ENCODE measurements around the gene MOB1B.
"Not testable (repeated sequence)": the region's sequence is repeated elsewhere in the genome, so short reads cannot be mapped to it uniquely, and the experiment has no call there.

MOB1B gene

DNA sequence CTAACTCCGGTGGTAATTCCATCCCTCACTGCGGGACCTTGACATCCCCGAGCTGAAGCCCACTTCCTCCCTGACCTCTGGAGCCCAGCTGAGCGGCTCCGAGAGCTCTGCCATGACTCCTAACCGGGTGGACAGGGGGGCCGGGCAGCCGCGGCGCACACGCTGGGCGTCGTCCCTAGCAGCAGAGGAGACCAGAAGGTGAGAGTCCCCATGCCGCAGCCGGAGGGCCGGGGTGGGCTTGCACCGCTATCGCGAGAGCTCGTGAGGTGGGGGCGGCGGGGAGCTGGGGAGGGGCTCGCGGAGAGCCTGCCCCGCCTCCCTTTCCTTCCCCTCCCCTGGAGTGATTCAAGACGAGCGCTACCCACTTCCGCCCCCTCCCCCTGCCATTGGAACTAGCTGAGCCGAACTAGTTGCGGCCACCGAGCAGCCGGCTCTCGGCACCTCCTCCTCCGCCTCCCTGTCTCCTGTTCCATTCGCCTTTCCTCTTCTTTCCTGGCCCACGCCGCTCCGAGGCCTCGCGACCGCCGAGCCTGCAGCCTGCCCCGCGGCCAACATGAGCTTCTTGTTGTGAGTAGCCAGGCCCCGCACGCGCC is at the start of gene MOB1B:
Gene MOB1B, plus strand, starts transcription at position 386 of the 593 bp plus-strand sequence. Its CDS starts 168 bp downstream, at position 554.
- DNase-seq: peak; percentile 78 to 79

DNA sequence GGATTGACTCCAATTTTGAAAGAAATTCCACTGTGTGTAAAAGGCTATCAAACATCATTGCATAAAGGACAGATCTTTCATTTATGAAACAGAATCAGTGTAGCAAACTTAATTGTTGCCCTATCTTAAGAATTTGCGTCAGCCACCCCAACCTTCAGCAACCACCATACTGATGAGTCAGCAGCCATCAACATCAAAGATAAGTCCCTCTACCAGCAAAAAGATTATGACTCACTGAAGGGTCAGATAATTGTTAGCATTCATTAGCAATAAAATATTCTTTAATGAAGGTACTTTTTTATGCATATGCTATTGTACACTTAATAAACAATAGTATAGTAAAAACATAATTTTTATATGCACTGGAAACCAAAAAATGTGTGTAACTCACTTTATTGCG is 46.7 kb upstream of the MOB1B start:
- no peak for DNase-seq

DNA sequence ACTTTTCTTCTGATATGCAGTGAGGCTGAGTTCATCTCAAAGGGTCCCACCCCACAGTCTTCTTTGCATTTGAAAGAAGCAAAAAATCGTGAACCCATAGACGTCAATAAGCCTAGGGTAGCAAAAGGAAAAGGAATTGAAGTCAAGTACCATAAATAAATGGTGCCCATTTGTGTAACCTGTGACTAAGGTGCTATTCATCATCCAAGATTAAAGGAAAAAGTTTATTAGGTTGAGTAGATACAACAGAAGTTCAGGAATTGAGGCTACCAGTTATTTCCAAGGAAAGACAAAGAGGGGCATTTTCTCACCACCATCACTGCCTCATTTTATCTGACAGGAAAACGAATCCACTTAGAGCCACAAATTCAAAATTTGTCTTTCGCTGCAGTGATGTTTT is 43.7 kb upstream of the MOB1B start:
- DNase-seq: no peak

DNA sequence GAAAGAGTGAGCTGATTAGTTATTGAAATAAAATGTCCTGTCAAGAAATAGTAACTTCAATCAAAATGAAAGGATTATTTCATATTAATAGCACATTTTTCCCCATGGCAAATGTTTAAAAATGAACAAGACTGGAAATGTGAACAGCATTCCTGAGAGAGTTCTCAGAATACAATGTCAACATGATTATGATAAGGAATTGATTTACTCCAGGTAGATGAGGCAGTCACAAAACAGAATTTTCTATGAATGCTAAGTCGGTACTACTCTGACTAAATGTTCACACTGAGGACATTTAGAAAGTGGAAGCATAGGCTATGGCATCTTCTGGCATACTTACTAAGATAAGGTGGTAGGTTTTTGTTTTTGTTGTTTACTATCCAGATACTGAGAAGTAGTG is 43.1 kb upstream of the MOB1B start:
- no peak for DNase-seq

DNA sequence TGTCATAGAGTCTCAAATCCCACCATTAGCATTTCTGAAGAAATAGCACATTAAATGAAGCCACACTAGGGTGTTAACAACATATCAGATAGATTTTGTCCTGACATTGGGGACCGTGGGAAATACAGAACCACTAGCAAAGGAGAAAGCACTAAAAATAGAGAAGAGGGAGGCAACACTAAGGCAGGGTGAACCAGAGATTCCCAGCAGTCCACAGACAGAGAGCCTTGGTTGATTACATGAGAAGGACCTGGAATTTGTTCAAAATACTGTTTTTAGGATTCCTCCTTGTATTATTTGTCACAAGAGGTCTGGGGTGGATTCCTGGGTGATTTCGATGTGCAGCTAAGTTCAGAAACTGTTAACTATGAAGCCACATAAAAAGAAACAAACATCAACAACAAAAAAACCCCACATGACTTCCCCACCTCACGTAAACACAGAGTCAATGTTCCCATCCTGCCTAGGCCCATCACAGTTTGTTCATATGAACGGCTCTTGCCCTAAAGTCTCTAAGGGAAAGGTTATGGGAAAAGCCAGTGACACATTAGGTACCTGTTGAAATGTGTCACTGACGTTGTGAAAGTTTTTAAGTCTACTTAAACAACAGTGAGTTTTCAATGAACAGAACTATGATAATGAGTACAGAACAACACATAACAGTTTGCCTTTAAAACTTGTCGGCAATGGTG is 38.9 kb upstream of the MOB1B start:
- DNase-seq: no peak

DNA sequence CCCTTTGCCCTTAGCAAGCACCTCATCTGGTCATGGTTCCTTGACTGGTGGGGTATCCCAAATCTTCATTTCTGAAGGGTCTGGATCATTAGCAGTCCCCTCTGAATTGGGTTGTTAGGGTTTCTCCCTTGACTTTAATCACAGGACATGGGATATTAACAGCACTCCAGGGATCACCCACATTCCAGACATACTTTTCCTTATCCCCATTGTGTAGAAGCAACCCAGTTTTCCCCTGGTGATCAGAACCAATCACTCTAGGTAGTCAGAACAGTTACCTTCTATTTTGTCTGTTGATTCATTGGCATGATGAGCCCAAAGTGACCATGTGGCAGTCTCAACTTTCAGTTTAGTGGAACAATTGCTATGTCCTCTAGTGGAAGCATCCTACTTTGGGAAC is 33.4 kb upstream of the MOB1B start:
- DNase-seq: no peak

DNA sequence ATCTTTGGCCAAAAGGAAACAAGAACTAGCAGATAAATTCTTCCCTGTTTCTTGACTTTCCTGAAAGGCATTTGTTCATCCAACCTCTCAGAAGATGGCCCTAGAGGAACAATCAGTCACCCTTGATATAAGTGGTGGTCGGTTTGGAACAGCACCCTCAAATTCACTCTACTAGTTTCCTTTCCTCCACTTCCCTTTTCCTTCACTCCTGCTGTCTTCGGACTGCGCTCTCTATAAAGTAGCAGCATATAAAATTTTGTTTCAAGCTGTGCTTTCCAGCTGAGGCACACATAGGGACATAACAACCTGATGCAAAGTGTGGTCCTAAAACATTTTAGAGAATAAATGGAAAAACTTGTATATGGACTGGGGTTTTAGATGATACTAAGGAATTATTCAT is 29.0 kb upstream of the MOB1B start:
- no peak for DNase-seq

DNA sequence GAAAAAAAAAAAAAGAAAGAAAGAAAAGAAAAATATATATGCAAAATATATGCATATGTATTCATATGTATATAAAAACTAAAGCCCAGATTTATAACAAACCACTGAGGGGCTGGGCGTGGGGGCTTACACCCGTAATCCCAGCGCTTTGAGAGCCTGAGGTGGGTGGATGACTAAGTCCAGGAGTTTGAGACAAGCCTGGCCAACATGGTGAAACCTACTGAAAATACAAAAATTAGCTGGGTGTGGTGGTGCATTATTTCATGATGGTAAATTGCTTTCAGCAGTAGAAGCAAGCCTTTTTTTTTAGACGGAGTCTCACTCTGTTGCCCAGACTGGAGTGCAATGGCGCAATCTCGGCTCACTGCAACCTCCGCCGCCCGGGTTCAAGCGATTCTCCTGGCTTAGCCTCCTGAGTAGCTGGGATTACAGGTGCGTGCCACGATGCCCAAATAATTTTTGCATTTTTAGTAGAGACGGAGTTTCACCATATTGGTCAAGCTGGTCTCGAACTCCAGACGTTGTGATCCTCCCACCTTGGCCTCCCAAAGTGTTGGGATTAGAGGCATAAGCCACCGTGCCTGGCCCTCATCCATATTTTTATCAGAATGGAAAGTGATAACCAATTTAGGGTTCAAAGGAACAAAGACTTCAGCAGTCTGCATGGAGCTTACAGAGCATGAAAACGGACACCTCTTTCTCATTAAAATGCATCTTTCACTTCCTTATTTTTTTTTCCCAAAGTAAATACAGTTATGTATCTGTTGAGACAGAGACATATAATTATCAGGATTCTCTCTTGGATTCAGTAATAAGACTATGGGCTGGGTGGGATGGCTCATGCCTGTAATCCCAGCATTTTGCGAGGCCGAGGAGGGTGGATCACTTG is 27.7 kb upstream of the MOB1B start:
- DNase-seq: no peak

- no peak for DNase-seq
These were observed 24.6 kb upstream of the MOB1B start for GRCh38 chr4:70877556-70877955.

DNA sequence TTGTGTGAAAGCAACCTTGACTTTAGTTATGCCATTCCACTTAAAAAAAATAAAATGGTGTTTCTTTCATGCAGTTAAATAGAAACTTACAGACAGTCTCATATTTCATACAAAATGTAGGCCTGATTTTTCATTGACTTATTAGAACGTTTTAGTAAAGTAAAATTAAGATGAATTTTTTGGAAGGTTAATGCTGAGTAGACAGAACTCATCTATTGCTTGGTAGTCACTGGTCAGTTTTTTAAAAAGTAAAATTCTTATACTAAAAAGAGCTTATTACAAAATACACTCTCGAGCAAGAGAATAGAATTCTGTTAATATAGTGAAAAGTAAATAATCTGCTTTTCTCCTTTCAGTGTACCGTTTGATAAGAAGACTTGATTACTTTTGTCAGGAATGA is 21.4 kb upstream of the MOB1B start:
- no peak for DNase-seq

DNA sequence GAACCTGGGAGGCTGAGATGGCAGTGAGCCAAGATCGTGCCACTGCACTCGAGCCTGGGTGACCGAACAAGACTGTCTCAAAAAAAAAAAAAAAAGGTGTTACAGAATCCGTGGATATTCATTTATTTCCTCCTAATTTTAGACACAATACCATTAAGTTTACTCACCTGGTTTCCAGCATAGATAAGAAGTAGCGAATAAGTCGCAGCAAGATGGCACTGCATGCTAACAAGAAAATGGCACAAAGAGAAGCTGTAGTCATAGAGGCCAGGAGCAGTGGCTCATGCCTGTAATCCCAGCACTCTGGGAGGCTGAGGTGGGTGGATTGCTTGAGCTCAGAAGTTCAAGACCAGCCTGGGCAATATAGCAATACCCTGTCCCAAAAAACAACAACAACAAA is 17.0 kb upstream of the MOB1B start:
- DNase-seq: no peak

DNA sequence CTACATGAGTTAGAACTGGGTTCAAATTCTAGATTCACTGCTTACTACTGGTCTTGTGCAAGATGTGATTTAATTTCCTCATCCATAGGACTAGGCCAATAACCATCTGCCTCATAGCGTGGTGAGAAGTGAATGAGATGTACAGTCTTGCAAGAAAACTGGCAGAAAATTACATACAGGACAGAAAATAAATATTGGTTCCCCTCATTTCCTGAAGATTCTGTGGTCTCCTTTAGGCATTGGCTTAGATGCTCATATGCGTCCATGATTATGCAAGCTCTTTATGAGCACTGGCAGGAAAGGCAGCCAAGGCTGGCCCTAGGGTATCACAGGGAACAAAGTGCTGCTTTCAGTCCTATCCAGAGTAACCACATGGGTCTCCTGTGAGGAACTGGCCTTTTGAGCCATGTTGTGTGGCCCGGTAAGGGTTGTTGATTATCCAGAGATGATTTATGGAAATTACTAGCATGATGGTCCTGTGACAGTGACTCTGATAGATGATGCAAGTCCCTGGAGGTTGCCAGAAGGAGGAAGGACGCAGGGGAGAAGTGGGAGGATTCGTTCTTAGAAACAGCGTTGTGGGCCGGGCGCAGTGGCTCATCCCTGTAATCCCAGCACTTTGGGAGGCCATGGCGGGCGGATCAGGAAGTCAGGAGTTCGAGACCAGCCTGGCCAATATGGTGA is 9.9 kb upstream of the MOB1B start:
- no peak for DNase-seq

DNA sequence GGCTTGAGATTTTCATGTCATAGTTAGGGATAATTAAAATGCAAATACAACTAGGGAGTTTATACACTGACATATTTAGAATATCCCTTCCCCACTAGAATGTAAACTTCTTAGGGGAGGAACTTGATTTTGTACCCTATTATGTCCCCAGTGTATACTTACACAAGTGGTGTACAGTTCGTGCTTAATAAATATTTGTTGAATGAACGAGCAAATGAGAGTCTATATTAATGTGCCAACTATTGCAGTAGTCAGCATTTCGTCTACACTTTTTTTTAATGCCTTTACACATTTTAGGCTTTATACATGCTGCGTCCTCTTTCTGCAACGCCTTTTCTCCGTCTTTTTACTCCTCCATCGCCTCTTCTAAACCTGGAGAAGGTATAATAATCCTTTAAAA is 8.4 kb upstream of the MOB1B start:
- DNase-seq: no peak

GRCh38 chr4:70895405-70895804 is 6.8 kb upstream of the MOB1B start:
- DNase-seq: no peak

- DNase-seq: peak in 1 of 2 donors; percentile 26
These were observed 6.2 kb upstream of the MOB1B start for GRCh38 chr4:70895811-70896491.

- DNase-seq: not testable (repeated sequence)
These were observed 3.6 kb upstream of the MOB1B start for GRCh38 chr4:70898581-70898980.

DNA sequence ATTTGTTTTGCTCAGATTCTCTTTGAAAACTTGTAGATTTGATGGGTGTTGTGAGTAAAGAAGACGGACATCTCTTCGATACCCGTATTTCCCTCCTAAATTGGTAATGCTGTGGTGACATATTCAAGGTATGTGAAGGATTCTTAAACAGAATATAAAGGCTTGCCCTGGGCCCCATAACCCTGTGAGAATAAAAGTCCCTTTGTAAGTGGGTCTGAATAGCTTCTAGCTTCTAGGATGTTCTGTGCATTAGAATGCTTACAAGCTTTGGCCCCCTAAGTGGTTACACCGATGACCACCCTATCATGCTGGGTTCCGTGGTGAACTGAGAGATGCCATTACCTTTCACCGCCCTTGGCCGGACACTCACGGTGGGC is 574 bp upstream of the MOB1B start:
- DNase-seq: no peak

DNA sequence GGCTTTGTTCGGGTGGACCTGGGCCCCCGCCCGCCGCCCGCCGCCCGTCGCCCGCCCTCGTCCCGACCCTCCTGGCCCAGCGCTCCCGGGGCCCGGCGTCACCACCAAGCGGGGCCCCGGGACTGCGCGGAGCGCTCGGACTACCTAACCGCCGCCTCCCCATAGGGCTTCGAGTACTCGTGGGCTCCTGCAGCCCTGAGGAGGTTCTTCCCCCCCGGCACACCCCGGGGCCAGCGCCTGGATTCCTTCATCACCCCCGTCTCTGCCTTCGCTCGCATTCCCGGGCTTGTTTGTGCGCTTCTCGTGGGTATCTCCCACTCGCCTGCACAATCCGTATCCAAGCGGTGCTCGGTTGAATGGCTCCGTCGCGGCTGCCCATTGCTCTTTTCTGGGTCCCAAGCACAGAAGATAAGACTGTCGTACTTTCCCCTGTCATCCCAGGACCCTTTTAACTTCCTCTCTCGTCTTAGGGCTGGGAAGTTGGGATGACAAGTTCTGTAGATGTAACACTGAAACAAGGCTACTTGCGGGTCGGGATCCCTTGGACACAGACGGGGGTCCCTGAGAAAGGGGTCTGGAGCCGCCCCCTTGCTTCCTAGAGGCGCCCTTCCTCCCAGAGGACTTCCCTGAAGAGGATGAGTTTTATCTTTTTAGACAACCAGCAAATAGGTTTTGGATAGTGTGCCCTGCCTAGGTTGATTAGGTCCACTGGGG is 565 bp downstream of the MOB1B start:
- no peak for DNase-seq

- DNase-seq: peak in 1 of 2 donors; percentile 25
These were observed 1.1 kb downstream of the MOB1B start for GRCh38 chr4:70903291-70903603.

DNA sequence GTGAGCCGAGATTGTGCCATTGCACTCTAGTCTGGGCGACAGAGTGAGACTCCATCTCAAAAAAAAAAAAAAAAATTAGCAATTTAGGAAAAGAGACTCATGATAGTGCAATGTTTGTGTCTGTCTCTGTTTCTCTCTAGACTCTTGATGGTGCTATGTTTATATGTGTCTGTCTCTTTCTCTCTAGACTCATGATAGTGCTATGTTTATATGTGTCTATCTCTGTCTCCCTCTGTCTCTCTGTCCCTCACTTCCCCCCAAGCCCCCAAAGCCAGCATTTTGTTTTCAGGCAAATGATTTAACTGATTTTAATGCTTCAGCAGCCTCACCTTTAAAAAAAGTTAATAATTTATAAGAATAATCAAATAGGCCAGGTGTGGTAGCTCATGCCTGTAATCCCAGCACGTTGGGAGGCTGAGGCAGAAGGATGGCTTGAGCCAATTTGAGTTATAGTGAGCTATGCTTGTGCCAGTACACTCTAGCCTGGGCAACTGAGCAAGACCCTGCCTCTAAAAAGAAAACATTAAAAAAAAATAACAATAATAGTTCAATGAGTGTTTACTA is 6.9 kb downstream of the MOB1B start:
- DNase-seq: no peak

- DNase-seq: no peak
These were observed 11.8 kb downstream of the MOB1B start for GRCh38 chr4:70914000-70914399.

DNA sequence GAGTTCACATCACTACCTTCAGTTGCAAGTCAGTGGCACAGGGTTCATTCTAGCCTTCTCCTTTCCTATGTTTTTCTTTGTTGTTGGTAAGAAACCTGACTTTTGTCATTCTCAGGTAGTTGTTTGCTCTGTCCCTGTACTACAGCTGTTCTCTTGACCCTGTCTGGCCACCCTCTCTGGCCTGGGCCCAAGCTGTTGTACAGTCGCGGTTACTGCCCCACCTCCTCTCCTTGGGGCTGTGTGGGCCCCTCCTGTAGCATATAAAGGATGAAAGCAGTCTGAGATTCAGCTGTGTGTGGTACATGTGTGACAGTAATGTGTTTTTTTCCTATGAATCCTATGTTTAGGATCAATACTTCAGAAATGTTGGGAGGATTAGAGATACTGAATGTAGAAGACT is 12.5 kb downstream of the MOB1B start:
- no peak for DNase-seq

Measured in hippocampal formation (tissue), 2 donors.